Nephron progenitor cell (in vitro differentiated cells): ENCODE data around the gene IBTK.
"Not testable (repeated sequence)": the region's sequence is repeated elsewhere in the genome, so short reads cannot be mapped to it uniquely, and the experiment has no call there.

Experiments
- DNase-seq: peaks from one replicate; pipeline ENCODE4 v3.0.0; 2021
- H3K27ac Mint-ChIP-seq: 2 replicates; pipeline ENCODE4 v1.8.0; 2021; ENCODE audit warnings: mild to moderate bottlenecking, moderate library complexity, mixed read lengths
- H3K27me3 Mint-ChIP-seq: 2 replicates; pipeline ENCODE4 v1.8.0; 2021; ENCODE audit warnings: mild to moderate bottlenecking, low read depth, mixed read lengths; ENCODE audit not compliant: poor library complexity
- H3K36me3 Mint-ChIP-seq: 2 replicates; pipeline ENCODE4 v1.8.0; 2021; ENCODE audit warnings: low read depth, mixed read lengths
- H3K4me1 Mint-ChIP-seq: 2 replicates; pipeline ENCODE4 v1.8.0; 2021; ENCODE audit warnings: mixed read lengths
- H3K4me3 Mint-ChIP-seq: 2 replicates; pipeline ENCODE4 v1.8.0; 2021; ENCODE audit warnings: mild to moderate bottlenecking, moderate library complexity, mixed read lengths
- H3K9me3 Mint-ChIP-seq: 2 replicates; pipeline ENCODE4 v1.8.0; 2021; ENCODE audit warnings: mild to moderate bottlenecking, moderate library complexity, mixed read lengths
- CTCF ChIP-seq: fragments of 200-600 bp; sonication (generic); IDR thresholded peaks from 2 replicates; pipeline ENCODE4 v1.5.0; 2021; ENCODE audit warnings: antibody characterized with exemption

Gene IBTK

GRCh38 chr6:82216549-82216948, 31.0 kb downstream of the IBTK start:
- Mint-ChIP-seq H3K36me3 (peaks cover 79% of the 10 kb centered on the region), H3K4me1 (no peaks in the 10 kb centered on the region), H3K4me3 (no peak overlapping the region), H3K27ac (no peak overlapping the region), H3K9me3 (peaks cover 3% of the 10 kb centered on the region), H3K27me3 (no peaks in the 10 kb centered on the region)
- DNase-seq = no peak
- TF ChIP-seq CTCF = no peak

GRCh38 chr6:82211326-82211725, 36.2 kb downstream of the IBTK start:
- Mint-ChIP-seq H3K27ac (no peak overlapping the region), H3K9me3 (peaks cover 3% of the 10 kb centered on the region), H3K27me3 (no peaks in the 10 kb centered on the region), H3K4me1 (peaks cover 7% of the 10 kb centered on the region), H3K36me3 (peaks cover 91% of the 10 kb centered on the region), H3K4me3 (no peak overlapping the region)
- no peak for DNase-seq
- no peak for TF ChIP-seq CTCF

- no peak overlapping the region for H3K27ac Mint-ChIP-seq
- peaks cover 90% of the 10 kb centered on the region for H3K36me3 Mint-ChIP-seq
- peaks cover 12% of the 10 kb centered on the region for H3K4me1 Mint-ChIP-seq
- H3K4me3 Mint-ChIP-seq = no peak overlapping the region
- TF ChIP-seq CTCF = no peak
- no peak for DNase-seq
- no peaks in the 10 kb centered on the region for H3K27me3 Mint-ChIP-seq
- peaks cover 3% of the 10 kb centered on the region for H3K9me3 Mint-ChIP-seq
These were observed 38.6 kb downstream of the IBTK start for GRCh38 chr6:82208913-82209312.

- H3K9me3 Mint-ChIP-seq = no peaks in the 10 kb centered on the region
- DNase-seq = no peak
- H3K36me3 Mint-ChIP-seq = peaks cover 69% of the 10 kb centered on the region
- H3K27ac Mint-ChIP-seq = peak overlapping the region; percentile 55
- TF ChIP-seq CTCF = no peak
- H3K4me3 Mint-ChIP-seq = no peak overlapping the region
- peaks cover 12% of the 10 kb centered on the region for H3K4me1 Mint-ChIP-seq
- no peaks in the 10 kb centered on the region for H3K27me3 Mint-ChIP-seq
These were observed 41.6 kb downstream of the IBTK start for GRCh38 chr6:82205930-82206392.

GRCh38 chr6:82204020-82204419, 43.5 kb downstream of the IBTK start:
- H3K36me3 Mint-ChIP-seq = peaks cover 68% of the 10 kb centered on the region
- peaks cover 12% of the 10 kb centered on the region for H3K4me1 Mint-ChIP-seq
- no peaks in the 10 kb centered on the region for H3K27me3 Mint-ChIP-seq
- H3K9me3 Mint-ChIP-seq = no peaks in the 10 kb centered on the region
- H3K27ac Mint-ChIP-seq = peak overlapping the region; percentile 42
- TF ChIP-seq CTCF = no peak
- DNase-seq = no peak
- H3K4me3 Mint-ChIP-seq = no peak overlapping the region

- no peaks in the 10 kb centered on the region for H3K27me3 Mint-ChIP-seq
- no peak for TF ChIP-seq CTCF
- H3K4me1 Mint-ChIP-seq = no peaks in the 10 kb centered on the region
- H3K4me3 Mint-ChIP-seq = no peak overlapping the region
- H3K9me3 Mint-ChIP-seq = no peaks in the 10 kb centered on the region
- DNase-seq = no peak
- peak overlapping the region; percentile 5 for H3K27ac Mint-ChIP-seq
- H3K36me3 Mint-ChIP-seq = peaks cover 59% of the 10 kb centered on the region
These were observed 49.8 kb downstream of the IBTK start for GRCh38 chr6:82197784-82198183.

- peaks cover 65% of the 10 kb centered on the region for H3K36me3 Mint-ChIP-seq
- H3K9me3 Mint-ChIP-seq, H3K27me3 Mint-ChIP-seq, DNase-seq, H3K27ac Mint-ChIP-seq, H3K4me3 Mint-ChIP-seq, H3K4me1 Mint-ChIP-seq: not testable (repeated sequence)
These were observed 50.3 kb downstream of the IBTK start for GRCh38 chr6:82197245-82197644.
